Mucosa of rectum (tissue), 2 donors: ENCODE measurements around the gene DCLK1.

ENCODE experiments used
- H3K27ac ChIP-seq, 2 donors: one replicate each; pipeline ENCODE4 v1.7.0; 2013; ENCODE audit warnings: inconsistent platforms in 2 of 2, low read depth in 2 of 2, low read length in 2 of 2
- H3K27me3 ChIP-seq, 2 donors: one replicate each; pipeline ENCODE4 v1.7.0; 2013; ENCODE audit warnings: low read length in 2 of 2; ENCODE audit not compliant: control insufficient read depth in 2 of 2, insufficient read depth in 2 of 2
- H3K36me3 ChIP-seq, 2 donors: one replicate each; pipeline ENCODE4 v1.7.0; 2013; ENCODE audit warnings: low read length in 2 of 2; ENCODE audit not compliant: control insufficient read depth in 2 of 2, insufficient read depth in 2 of 2
- H3K4me1 ChIP-seq, 2 donors: one replicate each; pipeline ENCODE4 v1.7.0; 2013; ENCODE audit warnings: low read length in 2 of 2, mild to moderate bottlenecking in 1 of 2; ENCODE audit not compliant: control insufficient read depth in 2 of 2, insufficient read depth in 2 of 2
- H3K4me3 ChIP-seq, 2 donors: one replicate each; pipeline ENCODE4 v1.7.0; 2013; ENCODE audit warnings: low read length in 2 of 2
- H3K9ac ChIP-seq, 2 donors: one replicate each; pipeline ENCODE4 v1.7.0; 2013; ENCODE audit warnings: low read length in 2 of 2, low read depth in 1 of 2, mild to moderate bottlenecking in 1 of 2
- H3K9me3 ChIP-seq, 2 donors: one replicate each; pipeline ENCODE4 v1.7.0; 2013; ENCODE audit warnings: low read length in 2 of 2; ENCODE audit not compliant: control insufficient read depth in 2 of 2
- donor health status: healthy.
- donor health status: Normal muscosa, but diverticular disease.

Gene DCLK1

GRCh38 chr13:36058116-36058515, 73.1 kb downstream of the DCLK1 start:
- H3K36me3 ChIP-seq = no peaks in the 10 kb centered on the region

GRCh38 chr13:36057547-36057946, 73.6 kb downstream of the DCLK1 start:
- H3K9me3 ChIP-seq = no peaks in the 10 kb centered on the region

More at GRCh38 chr13:36058116-36058515, 73.1 kb downstream of the DCLK1 start:
- Histone ChIP-seq H3K27me3 (no peaks in the 10 kb centered on the region), H3K9me3 (no peaks in the 10 kb centered on the region), H3K4me3 (no peak overlapping the region), H3K4me1 (no peaks in the 10 kb centered on the region), H3K9ac (no peak overlapping the region), H3K27ac (no peak overlapping the region)

DNA sequence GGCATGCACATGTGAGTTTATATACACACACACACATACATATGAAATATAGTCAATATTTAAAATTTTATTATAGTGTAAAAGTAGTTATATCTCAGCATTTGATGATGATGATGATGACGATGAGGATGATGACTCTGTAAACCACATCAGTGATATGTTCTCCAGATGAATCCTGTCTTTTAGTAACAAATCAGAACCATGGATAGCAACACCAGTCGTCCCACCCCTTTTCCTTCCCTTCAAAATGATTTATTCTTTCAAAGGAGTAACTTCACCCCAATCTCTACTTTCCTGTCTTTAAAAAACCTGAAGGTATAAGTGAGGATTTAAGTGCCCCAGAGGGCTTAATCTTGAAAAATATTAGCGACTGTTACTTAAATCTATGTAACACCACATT, 74.1 kb downstream of the DCLK1 start:
- Histone ChIP-seq H3K9me3 (no peaks in the 10 kb centered on the region), H3K36me3 (no peaks in the 10 kb centered on the region), H3K9ac (no peak overlapping the region), H3K27ac (no peak overlapping the region), H3K4me3 (no peak overlapping the region), H3K27me3 (no peaks in the 10 kb centered on the region), H3K4me1 (no peaks in the 10 kb centered on the region)

More at GRCh38 chr13:36057547-36057946, 73.6 kb downstream of the DCLK1 start:
- no peaks in the 10 kb centered on the region for H3K4me1 ChIP-seq
- H3K27ac ChIP-seq = no peak overlapping the region
- no peak overlapping the region for H3K4me3 ChIP-seq
- no peaks in the 10 kb centered on the region for H3K36me3 ChIP-seq
- no peak overlapping the region for H3K9ac ChIP-seq
- no peaks in the 10 kb centered on the region for H3K27me3 ChIP-seq

DNA sequence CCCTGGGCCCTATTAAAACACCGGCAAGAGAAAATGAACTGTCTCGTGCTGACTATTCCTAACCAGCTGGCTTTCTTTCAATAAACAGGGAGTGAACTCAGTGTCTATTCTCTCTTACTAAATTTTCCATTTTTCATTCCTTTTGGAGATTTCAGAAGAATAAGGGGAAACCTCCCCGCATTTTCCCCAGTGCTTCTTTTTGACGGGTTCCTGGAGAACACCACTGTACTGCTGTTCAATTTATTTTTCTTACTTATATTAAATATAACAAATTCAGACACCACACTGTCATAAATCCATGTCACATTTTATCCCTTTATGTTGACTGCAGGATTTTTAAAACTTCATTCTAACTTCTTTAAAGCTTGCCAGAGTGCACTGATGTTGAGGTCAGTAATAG, 75.8 kb downstream of the DCLK1 start:
- H3K27ac ChIP-seq = no peak overlapping the region
- no peaks in the 10 kb centered on the region for H3K9me3 ChIP-seq
- no peak overlapping the region for H3K9ac ChIP-seq
- H3K4me1 ChIP-seq = no peaks in the 10 kb centered on the region
- H3K36me3 ChIP-seq = no peaks in the 10 kb centered on the region
- no peaks in the 10 kb centered on the region for H3K27me3 ChIP-seq
- H3K4me3 ChIP-seq = no peak overlapping the region

GRCh38 chr13:36054041-36054440, 77.1 kb downstream of the DCLK1 start:
- Histone ChIP-seq H3K4me3 (no peak overlapping the region), H3K9ac (no peak overlapping the region), H3K4me1 (no peaks in the 10 kb centered on the region), H3K27ac (no peak overlapping the region), H3K27me3 (no peaks in the 10 kb centered on the region), H3K9me3 (no peaks in the 10 kb centered on the region), H3K36me3 (no peaks in the 10 kb centered on the region)

DNA sequence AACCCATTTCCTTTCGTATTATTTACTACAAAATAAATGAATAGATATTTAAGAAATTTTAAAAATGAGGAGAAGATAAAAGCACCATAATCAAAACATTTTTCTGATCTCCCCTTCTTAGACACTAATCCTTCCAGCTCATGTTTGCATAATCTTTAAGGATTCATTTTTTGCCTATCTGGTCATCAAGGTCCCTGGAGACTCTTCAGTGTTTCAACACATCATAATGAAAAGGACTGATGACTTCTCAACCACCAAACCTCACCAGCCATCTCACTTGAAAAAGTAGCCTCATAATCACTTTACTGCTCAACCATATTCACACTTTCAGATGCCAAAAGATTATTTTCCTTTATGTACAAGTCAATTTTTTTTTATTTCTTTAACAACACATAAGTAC, 80.1 kb downstream of the DCLK1 start:
- no peaks in the 10 kb centered on the region for H3K27me3 ChIP-seq
- no peaks in the 10 kb centered on the region for H3K36me3 ChIP-seq
- no peak overlapping the region for H3K9ac ChIP-seq
- H3K27ac ChIP-seq = no peak overlapping the region
- no peak overlapping the region for H3K4me3 ChIP-seq
- no peaks in the 10 kb centered on the region for H3K4me1 ChIP-seq
- H3K9me3 ChIP-seq = no peaks in the 10 kb centered on the region

GRCh38 chr13:36046672-36047071, 84.5 kb downstream of the DCLK1 start:
- no peaks in the 10 kb centered on the region for H3K27me3 ChIP-seq
- H3K4me1 ChIP-seq = no peaks in the 10 kb centered on the region
- H3K9ac ChIP-seq = no peak overlapping the region
- H3K9me3 ChIP-seq = peaks cover 0 to 2% of the 10 kb centered on the region in 2 donors
- H3K27ac ChIP-seq = no peak overlapping the region
- H3K4me3 ChIP-seq = no peak overlapping the region
- no peaks in the 10 kb centered on the region for H3K36me3 ChIP-seq

DNA sequence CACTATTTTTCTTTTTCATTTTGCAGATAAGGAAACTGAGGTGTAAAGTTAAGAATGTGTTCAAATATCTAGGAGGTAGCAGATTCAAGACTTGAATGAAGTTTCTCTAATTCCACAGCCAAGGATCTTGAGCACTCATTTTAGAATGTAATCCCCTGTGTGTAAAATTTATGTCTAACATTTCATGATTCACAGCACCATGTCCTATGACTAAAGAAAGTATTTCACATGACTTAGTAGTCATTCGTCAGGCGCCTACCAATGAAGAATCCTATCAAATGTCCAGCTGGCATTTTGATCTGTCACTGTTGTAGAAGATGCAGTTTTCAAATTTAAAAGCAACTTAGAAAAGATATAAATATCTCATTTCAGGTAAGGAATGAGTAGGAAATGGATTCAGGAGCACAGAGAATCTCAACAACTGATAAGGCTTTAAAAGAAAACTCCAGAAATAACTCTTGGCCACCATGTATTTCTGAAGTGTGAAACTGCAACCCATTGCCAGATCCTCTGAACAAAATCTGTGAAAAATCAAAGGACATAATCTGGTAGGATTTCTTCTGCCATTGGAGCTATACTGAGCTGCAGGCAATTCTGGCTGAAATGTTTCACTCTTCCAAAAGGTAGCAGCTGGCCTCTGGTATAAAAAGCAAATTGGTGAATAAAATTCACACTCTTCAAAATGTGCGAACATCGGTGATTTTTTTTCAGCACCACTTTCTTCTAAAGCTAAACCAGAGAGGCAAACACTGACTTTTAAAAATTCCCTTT, 92.2 kb downstream of the DCLK1 start:
- Histone ChIP-seq H3K27ac (no peak overlapping the region), H3K9ac (no peak overlapping the region), H3K9me3 (peaks cover 0 to 1% of the 10 kb centered on the region in 2 donors), H3K27me3 (no peaks in the 10 kb centered on the region), H3K4me3 (no peak overlapping the region), H3K36me3 (no peaks in the 10 kb centered on the region), H3K4me1 (no peaks in the 10 kb centered on the region)

DNA sequence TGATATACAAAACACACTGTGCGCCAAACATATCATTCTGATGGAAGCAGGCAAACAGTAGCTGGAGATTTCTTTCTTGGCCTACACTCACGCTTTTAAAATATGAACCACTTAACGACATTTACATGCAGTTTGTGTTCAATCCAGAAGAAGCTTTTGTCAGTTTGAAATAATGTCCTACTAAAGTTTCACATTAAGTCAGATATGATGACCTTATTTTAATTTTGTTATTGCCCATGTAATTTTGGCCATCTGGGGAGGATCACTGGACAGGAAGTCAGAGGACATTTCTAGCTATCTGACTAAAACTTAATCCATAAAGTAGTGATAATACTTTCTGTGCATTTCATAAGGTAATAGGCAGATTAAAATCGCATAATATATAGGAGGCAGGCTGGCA, 98.1 kb downstream of the DCLK1 start:
- H3K9me3 ChIP-seq = no peaks in the 10 kb centered on the region

GRCh38 chr13:36031490-36031889, 99.7 kb downstream of the DCLK1 start:
- no peak overlapping the region for H3K9ac ChIP-seq
- no peak overlapping the region for H3K4me3 ChIP-seq
- H3K27me3 ChIP-seq = no peaks in the 10 kb centered on the region
- H3K9me3 ChIP-seq = no peaks in the 10 kb centered on the region
- no peak overlapping the region for H3K27ac ChIP-seq
- no peaks in the 10 kb centered on the region for H3K36me3 ChIP-seq
- H3K4me1 ChIP-seq = no peaks in the 10 kb centered on the region

More for the DNA sequence above, 98.1 kb downstream of the DCLK1 start:
- no peak overlapping the region for H3K27ac ChIP-seq
- no peak overlapping the region for H3K4me3 ChIP-seq
- H3K27me3 ChIP-seq = no peaks in the 10 kb centered on the region
- no peaks in the 10 kb centered on the region for H3K4me1 ChIP-seq
- H3K9ac ChIP-seq = no peak overlapping the region
- H3K36me3 ChIP-seq = no peaks in the 10 kb centered on the region
